Measurements from ENCODE around the gene C16orf46.
A peak's percentile ranks its signal among the peaks of the same experiment; 100 is the strongest.
"Not testable (repeated sequence)": the region's sequence is repeated elsewhere in the genome, so short reads cannot be mapped to it uniquely, and the experiment has no call there.

Gene C16orf46

GRCh38 chr16:81077076-81077940 is at the start of gene C16orf46:
TSS of gene C16orf46 (minus strand) at chr16:81077238. CDS start at chr16:81063955, 13,283 bp downstream.
- peak; percentile 98 for DNase-seq

GRCh38 chr16:81123092-81123852 is 46.2 kb upstream of the C16orf46 start:
- no peak for DNase-seq

DNA sequence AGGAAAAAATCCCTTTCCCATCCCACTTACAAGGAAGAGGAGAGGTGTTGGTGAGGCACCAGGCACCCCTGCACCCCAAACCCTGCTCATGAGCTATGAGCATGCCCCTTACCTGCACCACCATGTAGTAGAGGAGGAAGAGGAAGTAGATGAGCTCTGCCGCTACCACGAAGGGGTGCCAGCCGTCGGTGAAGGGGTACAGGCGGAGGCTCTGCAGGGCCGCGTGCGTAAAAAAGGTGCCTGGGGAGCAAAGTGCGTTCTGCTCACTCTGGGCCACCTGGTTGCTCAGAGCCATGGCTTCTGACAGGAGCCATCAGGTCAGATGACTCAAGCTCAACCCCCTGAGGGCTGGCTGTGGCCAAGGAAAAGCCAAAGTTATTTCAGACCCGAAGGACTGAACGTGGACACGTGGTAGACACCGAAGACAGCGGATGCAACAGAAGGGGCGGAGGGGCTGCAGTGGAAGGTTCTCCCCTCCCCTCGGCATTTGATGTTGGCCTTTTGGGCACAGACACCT is 44.5 kb upstream of the C16orf46 start:
- DNase-seq = no peak

DNA sequence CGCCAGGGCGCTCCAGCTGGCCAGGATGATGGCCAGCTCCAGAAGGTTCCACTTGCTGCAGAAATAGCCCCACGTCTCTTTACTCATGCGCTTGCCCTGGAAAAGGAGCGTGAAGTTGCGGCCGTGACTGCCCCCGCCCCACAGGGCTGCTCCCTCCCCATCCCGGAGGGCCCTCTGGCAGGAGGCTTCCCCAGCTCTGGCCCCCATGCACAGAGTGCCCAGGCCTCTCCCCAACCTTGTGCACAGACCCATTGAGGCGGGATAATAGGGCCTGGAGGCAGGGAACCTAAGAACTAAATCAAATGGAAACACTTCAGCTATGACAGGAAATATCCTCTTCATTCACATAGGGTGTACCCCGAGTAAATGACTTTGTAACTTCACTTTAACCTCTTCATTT is 40.4 kb upstream of the C16orf46 start:
- no peak for DNase-seq

DNA sequence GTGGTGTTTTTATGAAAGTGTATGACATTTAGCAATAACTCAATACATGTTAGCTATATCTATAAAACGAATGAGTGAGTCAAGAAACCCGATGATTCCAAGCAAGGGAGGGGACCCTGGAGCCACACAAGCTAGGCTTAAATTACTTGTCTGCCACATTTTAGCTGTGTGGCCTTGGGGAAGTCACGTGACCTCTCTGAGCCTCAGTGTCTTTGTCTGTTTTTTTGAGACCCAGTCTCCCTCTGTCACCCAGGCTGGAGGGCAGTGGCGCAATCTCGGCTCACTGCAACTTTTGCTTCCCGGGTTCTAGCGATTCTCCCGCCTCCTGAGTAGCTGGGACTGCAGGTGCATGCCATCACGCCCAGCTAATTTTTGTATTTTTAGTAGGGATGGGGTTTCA is 39.2 kb upstream of the C16orf46 start:
- DNase-seq = no peak

GRCh38 chr16:81112453-81112852 is 35.4 kb upstream of the C16orf46 start:
- DNase-seq = no peak

DNA sequence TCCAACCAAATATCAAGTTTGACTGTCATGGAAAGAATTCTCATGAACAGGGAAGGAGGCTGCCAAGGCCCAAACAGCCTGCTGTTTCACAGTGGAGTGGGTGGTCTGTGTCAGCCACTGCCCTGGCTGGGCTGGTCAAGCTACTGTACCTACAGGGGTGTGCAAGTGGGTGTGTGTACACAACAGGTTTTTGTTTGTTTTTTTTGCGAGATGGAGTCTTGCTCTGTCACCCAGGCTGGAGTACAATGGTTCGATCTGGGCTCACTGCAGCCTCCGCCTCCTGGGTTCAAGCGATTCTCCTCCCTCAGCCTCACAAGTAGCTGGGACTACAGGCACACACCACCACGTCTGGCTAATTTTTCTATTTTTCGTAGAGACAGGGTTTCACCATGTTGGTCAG is 32.2 kb upstream of the C16orf46 start:
- not testable (repeated sequence) for DNase-seq

- no peak for DNase-seq
Measured at GRCh38 chr16:81107511-81107910, 30.5 kb upstream of the C16orf46 start.

GRCh38 chr16:81106826-81107503 is 29.9 kb upstream of the C16orf46 start:
- no peak for DNase-seq

DNA sequence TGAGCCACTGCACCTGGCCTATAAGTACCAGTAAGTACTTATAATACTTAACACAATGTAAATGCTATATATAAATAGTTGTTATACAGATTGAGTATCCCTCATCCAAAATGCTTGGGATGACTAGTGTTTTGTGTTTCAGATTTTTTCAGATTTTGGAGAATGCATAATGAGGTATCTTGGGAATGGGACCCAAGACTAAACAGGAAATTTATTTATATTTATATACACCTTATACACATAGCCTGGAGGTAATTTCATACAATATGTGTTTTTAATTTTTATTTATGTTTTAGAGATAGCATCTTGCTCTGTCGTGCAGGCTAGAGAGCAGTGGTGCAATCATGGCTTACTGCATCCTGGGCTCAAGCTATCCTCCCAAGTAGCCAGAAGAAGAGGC is 28.9 kb upstream of the C16orf46 start:
- DNase-seq = no peak

- DNase-seq = no peak
Measured at GRCh38 chr16:81101702-81102101, 24.7 kb upstream of the C16orf46 start.

DNA sequence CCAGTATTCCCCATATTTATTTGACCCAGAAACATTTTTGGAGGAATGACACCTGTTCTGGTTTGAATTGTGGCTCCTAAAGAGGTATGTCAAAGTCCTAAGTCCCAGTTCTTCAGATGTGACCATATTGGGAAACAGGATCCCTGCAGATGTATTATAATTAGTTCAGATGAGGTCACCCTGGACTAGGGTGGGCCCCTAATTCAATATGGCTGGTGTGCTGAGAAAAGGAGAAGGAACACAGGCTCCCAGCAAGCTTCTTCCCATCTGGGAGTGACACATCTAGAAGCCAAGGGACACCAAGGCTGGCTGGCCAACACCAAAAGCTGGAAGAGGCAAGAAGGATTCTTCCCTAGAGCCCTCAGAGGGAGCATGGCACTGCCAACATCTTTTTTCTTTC is 22.9 kb upstream of the C16orf46 start:
- no peak for DNase-seq

GRCh38 chr16:81097230-81097629 is 20.2 kb upstream of the C16orf46 start:
- DNase-seq = no peak

DNA sequence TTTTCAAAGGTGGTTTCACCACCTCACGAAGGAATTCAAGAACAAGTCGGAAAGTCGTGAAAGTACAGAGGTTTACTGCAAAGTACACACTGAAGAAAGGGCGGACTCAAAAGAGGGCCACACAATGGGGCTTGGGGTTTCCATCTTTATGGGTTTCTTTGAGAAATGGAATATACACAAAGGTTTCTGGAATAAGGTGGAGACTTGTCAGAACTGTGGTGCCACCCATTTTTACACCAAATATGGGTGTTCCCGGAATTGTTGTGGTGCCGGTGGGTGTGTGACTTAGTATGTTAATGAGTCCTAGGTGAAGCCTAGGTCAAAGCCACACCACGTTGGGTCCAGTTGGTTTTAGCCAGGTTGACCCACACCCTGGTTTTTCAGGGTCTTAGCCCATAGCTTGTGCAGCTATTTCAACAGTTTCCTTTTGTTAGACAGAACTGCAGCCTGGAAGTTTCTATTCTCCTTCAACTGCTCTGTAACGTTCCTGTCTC is 19.7 kb upstream of the C16orf46 start:
- DNase-seq = no peak

DNA sequence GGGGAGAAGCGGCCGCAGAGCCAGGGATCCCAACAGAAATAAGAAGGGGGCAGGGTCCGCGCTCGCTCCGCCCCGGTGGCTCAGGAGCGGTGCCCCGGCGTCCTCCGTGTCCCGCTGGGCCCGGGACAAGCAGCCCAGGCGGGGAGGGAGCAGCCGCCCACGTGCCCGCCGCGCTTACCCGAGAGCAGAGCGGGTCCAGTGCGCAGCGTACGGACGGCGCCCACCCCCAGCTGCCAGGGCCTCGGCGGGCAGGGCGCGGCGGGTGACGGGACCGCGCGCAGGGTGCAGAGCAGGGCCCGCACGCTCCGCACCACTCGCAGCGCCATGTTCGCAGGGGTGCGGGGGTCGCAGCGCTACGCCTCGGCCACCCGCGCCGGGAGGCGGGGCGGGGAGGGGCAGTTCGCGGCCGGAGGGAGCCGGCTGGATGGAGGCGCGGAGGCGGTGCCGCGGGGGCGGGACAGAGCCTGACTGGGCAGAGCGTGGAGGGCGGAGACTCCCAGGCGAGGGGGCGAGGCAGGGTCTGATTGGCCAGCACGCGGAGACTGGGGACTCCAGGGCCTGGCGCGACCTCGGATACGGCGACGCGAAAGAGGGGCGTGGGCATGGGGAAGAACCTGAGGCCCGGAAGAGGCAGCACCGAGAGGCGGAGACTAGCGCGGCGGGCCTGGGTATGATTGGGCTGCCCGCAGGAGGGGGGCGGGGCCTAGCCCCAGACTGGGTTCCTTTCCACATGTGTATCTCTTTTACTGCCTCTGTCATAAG is 19.1 kb upstream of the C16orf46 start, which contains the start of gene GCSH:
GCSH (minus strand) TSS at position 443 of the 762 bp plus-strand sequence; CDS start at position 326, 117 bp downstream.
- DNase-seq = peak; percentile 99

GRCh38 chr16:81095653-81095952 is 18.6 kb upstream of the C16orf46 start:
- no peak for DNase-seq

GRCh38 chr16:81094771-81095251 is 17.8 kb upstream of the C16orf46 start:
- no peak for DNase-seq

GRCh38 chr16:81088836-81089235 is 11.8 kb upstream of the C16orf46 start:
- no peak for DNase-seq

DNA sequence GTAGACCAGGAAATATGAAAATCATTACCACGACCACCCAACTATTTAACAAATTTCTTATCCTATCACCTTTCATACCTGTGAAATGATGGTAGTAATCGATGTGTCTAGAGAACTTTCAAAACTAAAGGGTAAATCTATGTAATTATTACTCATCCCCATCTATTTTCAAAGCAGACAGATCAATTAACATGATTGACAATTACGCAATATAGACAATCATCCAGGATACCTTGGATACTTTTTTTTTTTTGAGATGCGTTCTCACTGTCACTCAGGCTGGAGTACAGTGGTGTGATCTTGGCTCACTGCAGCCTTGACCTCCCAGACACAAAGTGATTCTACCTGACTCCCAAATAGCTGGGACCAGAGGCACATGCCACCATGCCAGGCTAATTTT is 4.0 kb upstream of the C16orf46 start:
- no peak for DNase-seq

DNA sequence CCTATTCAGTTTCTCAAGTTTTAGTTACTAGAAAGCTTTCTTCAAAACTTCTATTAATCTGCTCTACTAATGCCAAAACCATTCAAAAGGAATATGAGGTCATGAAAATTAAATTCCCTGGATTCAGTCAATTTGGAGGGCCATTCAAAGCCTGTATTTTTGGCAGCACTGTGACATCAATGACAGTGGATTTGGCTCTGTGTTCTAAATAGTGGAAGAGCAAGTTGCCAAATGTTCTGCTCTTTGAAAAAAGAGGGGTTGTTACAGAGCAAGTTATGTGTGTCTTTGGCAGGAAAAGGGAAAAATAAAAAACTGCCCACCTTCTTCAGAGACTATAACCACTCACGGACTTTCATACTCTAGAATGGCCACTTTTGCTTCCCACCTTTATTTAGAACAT is 3.2 kb upstream of the C16orf46 start:
- no peak for DNase-seq

DNA sequence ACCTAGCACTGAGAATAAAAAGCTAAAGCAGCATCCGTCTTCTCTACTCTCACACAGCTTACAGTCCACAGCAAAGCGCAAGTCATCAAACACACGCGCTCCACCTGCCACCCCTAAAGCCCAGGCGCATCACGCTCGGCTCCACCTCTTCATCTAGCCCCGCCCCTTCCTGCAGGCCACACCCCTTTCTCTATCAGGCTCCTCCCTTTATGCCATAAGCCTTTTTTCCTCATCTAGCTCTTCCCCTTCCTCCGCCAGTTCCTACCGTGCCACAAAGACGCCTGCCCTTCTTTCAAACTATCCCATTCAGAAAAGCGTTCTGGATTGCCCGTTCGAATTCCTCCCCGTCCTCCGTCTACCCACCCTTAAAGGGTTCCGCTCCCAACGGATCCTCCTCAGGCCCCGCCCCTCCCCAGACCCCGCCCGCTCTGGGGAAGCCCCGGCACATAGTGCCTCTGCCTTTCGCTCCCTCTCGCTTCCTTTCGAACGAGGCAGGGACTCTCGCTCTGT is 417 bp downstream of the C16orf46 start:
- peak; percentile 94 for DNase-seq

All from hematopoietic multipotent progenitor cell treated with erythropoietin and hydrocortisone succinate and interleukin-3 and kit ligand, for 4 days (in vitro differentiated cells).